Bronchial epithelial cell (primary cell): ENCODE measurements around the gene RAPGEFL1. TPM values are rescaled to one million over a fixed set of nuclear protein-coding genes. Genes with fewer than 3 reads are reported as not detected.

ENCODE experiments used
- DNase-seq: peaks from one replicate; pipeline ENCODE4 v3.0.0-alpha.2; 2010; ENCODE audit warnings: low read depth
- FAIRE-seq: peaks from 2 replicates; lab custom pipeline; 2011; peaks lifted over from hg19 to GRCh38; lab: Jason Lieb, UNC
- H3K27me3 ChIP-seq: 2 replicates; pipeline ENCODE4 v1.5.1; 2011; ENCODE audit warnings: low read length; ENCODE audit not compliant: control insufficient read depth, insufficient read depth
- H3K36me3 ChIP-seq: 2 replicates; pipeline ENCODE4 v1.5.1; 2011; ENCODE audit warnings: low read length; ENCODE audit not compliant: control insufficient read depth, insufficient read depth
- H3K4me3 ChIP-seq: 2 replicates; pipeline ENCODE4 v1.5.1; 2011; ENCODE audit warnings: mild to moderate bottlenecking, low read depth, low read length, control low read depth
- total RNA-seq: library from RNA; depleted of rRNA; stranded (reverse); fragments of >200 nt; gene quantifications from 2 replicates; pipeline ENCODE4 v1.2.1, GENCODE V29; 2014
- TF ChIP-seq, protein P1 (sequence below): IDR thresholded peaks from 2 replicates; pipeline ENCODE4 v1.5.1; 2011; ENCODE audit warnings: mild to moderate bottlenecking, moderate library complexity, low read length, control low read depth, inconsistent platforms; ENCODE audit not compliant: insufficient read depth, severe bottlenecking

Gene RAPGEFL1, protein sequence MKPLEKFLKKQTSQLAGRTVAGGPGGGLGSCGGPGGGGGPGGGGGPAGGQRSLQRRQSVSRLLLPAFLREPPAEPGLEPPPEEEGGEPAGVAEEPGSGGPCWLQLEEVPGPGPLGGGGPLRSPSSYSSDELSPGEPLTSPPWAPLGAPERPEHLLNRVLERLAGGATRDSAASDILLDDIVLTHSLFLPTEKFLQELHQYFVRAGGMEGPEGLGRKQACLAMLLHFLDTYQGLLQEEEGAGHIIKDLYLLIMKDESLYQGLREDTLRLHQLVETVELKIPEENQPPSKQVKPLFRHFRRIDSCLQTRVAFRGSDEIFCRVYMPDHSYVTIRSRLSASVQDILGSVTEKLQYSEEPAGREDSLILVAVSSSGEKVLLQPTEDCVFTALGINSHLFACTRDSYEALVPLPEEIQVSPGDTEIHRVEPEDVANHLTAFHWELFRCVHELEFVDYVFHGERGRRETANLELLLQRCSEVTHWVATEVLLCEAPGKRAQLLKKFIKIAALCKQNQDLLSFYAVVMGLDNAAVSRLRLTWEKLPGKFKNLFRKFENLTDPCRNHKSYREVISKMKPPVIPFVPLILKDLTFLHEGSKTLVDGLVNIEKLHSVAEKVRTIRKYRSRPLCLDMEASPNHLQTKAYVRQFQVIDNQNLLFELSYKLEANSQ
- total RNA-seq: 11.1 and 30.0 TPM in 2 replicates

DNA sequence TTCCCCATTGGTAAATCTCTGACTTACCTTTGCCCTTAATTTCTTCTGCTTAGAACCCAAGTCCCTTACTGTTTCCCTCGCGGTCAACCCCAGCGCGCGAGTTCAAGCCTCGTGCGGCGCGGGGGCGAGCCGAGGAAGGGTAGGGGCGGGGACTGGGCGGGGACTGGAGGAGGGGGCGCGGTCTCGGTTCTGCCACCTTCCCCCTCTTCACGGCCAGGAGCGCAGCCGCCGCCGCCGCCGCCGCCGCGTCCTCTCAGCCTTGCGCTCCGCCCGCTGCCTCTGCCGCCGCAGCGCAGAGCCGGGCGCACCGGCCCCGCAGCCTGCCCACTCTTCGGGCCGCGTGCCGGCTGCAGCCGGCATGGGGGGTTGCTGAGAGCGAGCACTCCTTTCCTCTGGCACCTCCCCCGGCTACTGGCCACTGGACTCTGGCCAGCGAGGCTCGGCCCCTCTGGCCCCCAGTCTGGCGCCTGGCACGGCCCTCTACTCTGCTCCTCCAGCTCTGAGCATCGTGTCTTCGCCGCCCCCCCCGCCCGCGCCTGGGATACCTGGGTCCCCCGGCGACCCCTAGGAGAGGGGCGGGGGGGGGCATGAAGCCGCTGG is at the start of gene RAPGEFL1:
TSS of gene RAPGEFL1 (plus strand) at position 196 of the 600 bp plus-strand sequence. CDS start at position 588, 392 bp downstream.
- Histone ChIP-seq H3K27me3 (no peaks in the 10 kb centered on the region), H3K4me3 (peak within 1 kb of the TSS; percentile 74), H3K36me3 (peaks cover 10% of the 10 kb centered on the region)
- DNase-seq (peak; percentile 50), FAIRE-seq (no peak)
- TF ChIP-seq, protein P1, sequence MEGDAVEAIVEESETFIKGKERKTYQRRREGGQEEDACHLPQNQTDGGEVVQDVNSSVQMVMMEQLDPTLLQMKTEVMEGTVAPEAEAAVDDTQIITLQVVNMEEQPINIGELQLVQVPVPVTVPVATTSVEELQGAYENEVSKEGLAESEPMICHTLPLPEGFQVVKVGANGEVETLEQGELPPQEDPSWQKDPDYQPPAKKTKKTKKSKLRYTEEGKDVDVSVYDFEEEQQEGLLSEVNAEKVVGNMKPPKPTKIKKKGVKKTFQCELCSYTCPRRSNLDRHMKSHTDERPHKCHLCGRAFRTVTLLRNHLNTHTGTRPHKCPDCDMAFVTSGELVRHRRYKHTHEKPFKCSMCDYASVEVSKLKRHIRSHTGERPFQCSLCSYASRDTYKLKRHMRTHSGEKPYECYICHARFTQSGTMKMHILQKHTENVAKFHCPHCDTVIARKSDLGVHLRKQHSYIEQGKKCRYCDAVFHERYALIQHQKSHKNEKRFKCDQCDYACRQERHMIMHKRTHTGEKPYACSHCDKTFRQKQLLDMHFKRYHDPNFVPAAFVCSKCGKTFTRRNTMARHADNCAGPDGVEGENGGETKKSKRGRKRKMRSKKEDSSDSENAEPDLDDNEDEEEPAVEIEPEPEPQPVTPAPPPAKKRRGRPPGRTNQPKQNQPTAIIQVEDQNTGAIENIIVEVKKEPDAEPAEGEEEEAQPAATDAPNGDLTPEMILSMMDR: no peak

DNA sequence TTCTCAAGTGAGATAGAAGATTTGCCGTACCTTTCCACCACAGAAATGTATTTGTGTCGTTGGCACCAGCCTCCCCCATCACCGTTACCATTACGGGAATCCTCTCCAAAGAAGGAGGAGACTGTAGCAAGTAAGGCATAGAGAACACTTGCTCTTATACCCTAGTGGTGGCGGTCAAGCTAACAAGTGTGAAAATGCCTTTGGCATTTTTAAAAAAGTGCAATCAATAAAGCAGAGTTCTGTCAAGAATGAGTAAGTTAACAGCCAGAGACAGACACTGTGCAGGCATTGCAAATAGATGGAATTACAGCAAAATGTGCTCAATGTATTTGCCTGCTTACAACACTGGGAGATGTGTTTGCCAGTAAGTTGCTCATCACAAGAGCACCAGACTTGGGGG is 47.8 kb upstream of the RAPGEFL1 start:
- TF ChIP-seq, protein P1: no peak
- no peak for FAIRE-seq
- H3K4me3 ChIP-seq: no peak overlapping the region
- H3K27me3 ChIP-seq: no peaks in the 10 kb centered on the region
- peaks cover 27% of the 10 kb centered on the region for H3K36me3 ChIP-seq
- no peak for DNase-seq

DNA sequence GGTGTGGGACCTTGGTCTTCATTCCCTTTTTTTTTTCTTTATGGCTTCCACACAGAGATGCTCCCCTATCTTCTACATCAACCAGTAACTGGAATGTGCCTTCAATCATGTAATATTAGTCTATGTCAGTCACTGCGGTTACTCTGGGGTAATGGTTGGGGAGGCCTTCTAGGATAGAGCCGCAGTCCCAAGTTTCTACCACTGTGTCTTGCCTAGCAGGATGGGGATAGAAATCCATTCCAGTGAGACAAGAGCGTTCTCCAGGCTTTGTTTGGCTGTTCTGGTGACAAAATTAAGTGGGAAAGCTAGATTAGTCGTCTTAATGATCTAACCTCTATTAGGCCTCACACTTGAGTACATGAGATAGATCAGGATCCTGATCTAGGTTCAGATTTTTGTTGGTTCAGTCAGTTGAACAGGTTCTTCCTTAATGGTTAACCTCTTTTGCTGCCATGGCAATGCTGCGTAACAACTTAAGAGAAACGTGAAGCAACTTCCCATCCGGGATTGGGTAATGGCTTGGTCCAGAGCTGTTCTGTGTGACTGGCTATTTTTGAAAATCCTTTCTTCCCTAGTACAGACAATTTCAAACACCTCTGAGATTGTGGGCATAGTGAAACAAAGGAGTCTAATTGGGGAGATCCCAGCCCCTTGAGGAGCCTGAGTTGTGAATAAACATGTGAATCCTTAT is 46.8 kb upstream of the RAPGEFL1 start:
- Histone ChIP-seq H3K36me3 (peaks cover 27% of the 10 kb centered on the region), H3K4me3 (no peak overlapping the region), H3K27me3 (no peaks in the 10 kb centered on the region)
- DNase-seq (no peak), FAIRE-seq (no peak)
- TF ChIP-seq, protein P1: no peak

DNA sequence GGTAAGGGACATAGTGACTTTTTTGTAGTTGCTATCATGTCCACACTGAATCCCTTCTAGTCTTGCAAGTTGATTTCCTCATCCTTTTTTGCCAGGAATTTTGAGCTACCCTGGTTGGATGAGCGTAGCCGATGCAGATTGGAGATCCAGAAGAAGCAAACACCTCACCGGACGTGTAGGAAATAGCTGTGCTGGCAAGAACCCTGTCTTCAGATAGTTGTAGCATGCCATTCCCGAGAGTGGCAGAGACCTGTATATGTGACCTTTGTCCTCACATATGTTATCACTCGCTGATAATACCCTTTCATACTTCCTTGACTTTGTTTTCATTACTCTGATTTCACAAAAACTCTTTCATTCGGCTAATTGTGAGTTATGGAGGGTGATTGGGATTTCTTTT is 43.1 kb upstream of the RAPGEFL1 start:
- DNase-seq: no peak
- TF ChIP-seq, protein P1: no peak
- no peak overlapping the region for H3K4me3 ChIP-seq
- H3K36me3 ChIP-seq: peaks cover 19% of the 10 kb centered on the region
- H3K27me3 ChIP-seq: no peaks in the 10 kb centered on the region
- no peak for FAIRE-seq

DNA sequence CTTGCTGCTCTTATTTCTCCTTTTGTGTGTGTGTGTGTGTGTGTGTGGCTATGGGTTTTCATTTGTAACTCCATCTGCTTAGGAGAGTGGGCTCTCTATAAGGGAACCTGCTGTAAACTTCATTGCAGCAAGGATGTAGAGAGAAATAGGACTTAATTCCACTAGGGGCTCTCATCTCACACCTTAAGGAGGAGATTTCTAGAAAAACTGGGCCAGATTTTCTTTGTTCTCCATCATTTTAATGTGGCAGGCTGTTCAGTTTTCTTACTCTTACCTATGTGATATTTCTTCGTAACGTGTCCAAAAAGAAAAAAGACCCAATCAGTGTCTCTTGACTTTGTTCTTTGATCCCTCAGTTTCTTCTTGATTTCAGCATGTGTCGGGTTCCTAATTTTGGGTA is 41.5 kb upstream of the RAPGEFL1 start:
- Histone ChIP-seq H3K27me3 (no peaks in the 10 kb centered on the region), H3K36me3 (peaks cover 7% of the 10 kb centered on the region), H3K4me3 (no peak overlapping the region)
- no peak for DNase-seq
- FAIRE-seq: no peak
- TF ChIP-seq, protein P1: no peak
